ENCODE results near the gene NRG3.
"Not testable (repeated sequence)": the region's sequence is repeated elsewhere in the genome, so short reads cannot be mapped to it uniquely, and the experiment has no call there.

The NRG3 gene

GRCh38 chr10:82625512-82626189 is 750.7 kb downstream of the NRG3 start:
- no peak for DNase-seq

GRCh38 chr10:82628373-82628772 is 753.4 kb downstream of the NRG3 start:
- DNase-seq = no peak

- no peak for DNase-seq
These were observed 768.1 kb downstream of the NRG3 start for GRCh38 chr10:82643076-82643475.

- DNase-seq = no peak
These were observed 768.6 kb downstream of the NRG3 start for GRCh38 chr10:82643601-82644000.

GRCh38 chr10:82645221-82645620 is 770.2 kb downstream of the NRG3 start:
- DNase-seq = no peak

- DNase-seq = no peak
These were observed 778.5 kb downstream of the NRG3 start for GRCh38 chr10:82653244-82654155.

GRCh38 chr10:82660205-82660604 is 785.2 kb downstream of the NRG3 start:
- no peak for DNase-seq

GRCh38 chr10:82660986-82661385 is 786.0 kb downstream of the NRG3 start:
- no peak for DNase-seq

GRCh38 chr10:82661701-82662100 is 786.7 kb downstream of the NRG3 start:
- no peak for DNase-seq

GRCh38 chr10:82668221-82668895 is 793.4 kb downstream of the NRG3 start:
- DNase-seq = no peak

GRCh38 chr10:82674036-82674435 is 799.0 kb downstream of the NRG3 start:
- no peak for DNase-seq

GRCh38 chr10:82677932-82678331 is 802.9 kb downstream of the NRG3 start:
- not testable (repeated sequence) for DNase-seq

- DNase-seq = not testable (repeated sequence)
These were observed 803.5 kb downstream of the NRG3 start for GRCh38 chr10:82678451-82678850.

- no peak for DNase-seq
These were observed 805.6 kb downstream of the NRG3 start for GRCh38 chr10:82680608-82681007.

GRCh38 chr10:82683945-82684344 is 809.0 kb downstream of the NRG3 start:
- no peak for DNase-seq

GRCh38 chr10:82685087-82685486 is 810.1 kb downstream of the NRG3 start:
- DNase-seq = no peak

GRCh38 chr10:82691211-82691610 is 816.2 kb downstream of the NRG3 start:
- no peak for DNase-seq

GRCh38 chr10:82692458-82692857 is 817.5 kb downstream of the NRG3 start:
- no peak for DNase-seq

- DNase-seq = no peak
These were observed 846.8 kb downstream of the NRG3 start for GRCh38 chr10:82721831-82722230.

GRCh38 chr10:82722273-82722672 is 847.3 kb downstream of the NRG3 start:
- no peak for DNase-seq

- DNase-seq = no peak
These were observed 861.3 kb downstream of the NRG3 start for GRCh38 chr10:82736305-82736704.

GRCh38 chr10:82737549-82737948 is 862.6 kb downstream of the NRG3 start:
- DNase-seq = no peak

- DNase-seq = no peak
These were observed 863.6 kb downstream of the NRG3 start for GRCh38 chr10:82738592-82738991.

GRCh38 chr10:82742478-82742877 is 867.5 kb downstream of the NRG3 start:
- no peak for DNase-seq
